RWPE2 (cell line): ENCODE results near the gene KCNJ2.
A peak's percentile ranks its signal among the peaks of the same experiment; 100 is the strongest.

Experiments
- ATAC-seq: fragments of 200-7000 bp; cut with Tn5 transposase; 3 replicates; pipeline ENCODE4 v1.9.1; 2021; ENCODE audit warnings: low read depth
- DNase-seq: peaks from one replicate; pipeline ENCODE4 v3.0.0-alpha.2; 2020; ENCODE audit warnings: low spot score
- H3K27ac ChIP-seq: fragments of 450-650 bp; 2 replicates; pipeline ENCODE4 v1.5.1; 2017; ENCODE audit warnings: mild to moderate bottlenecking; ENCODE audit not compliant: poor library complexity, severe bottlenecking
- H3K27me3 ChIP-seq: fragments of 250-450 bp; sonication (Bioruptor Pico); 2 replicates; pipeline ENCODE4 v1.5.1; 2021; ENCODE audit warnings: mild to moderate bottlenecking, moderate library complexity; ENCODE audit not compliant: insufficient read depth, poor library complexity, severe bottlenecking
- H3K36me3 ChIP-seq: fragments of 250-450 bp; sonication (Bioruptor Pico); 2 replicates; pipeline ENCODE4 v1.5.1; 2020; ENCODE audit warnings: low read depth, mild to moderate bottlenecking, moderate library complexity
- H3K4me1 ChIP-seq: fragments of 250-450 bp; sonication (Bioruptor Pico); 2 replicates; pipeline ENCODE4 v1.5.1; 2021; ENCODE audit warnings: mild to moderate bottlenecking, moderate library complexity; ENCODE audit not compliant: insufficient read depth, poor library complexity, severe bottlenecking
- H3K4me3 ChIP-seq: fragments of 250-450 bp; sonication (Bioruptor Pico); 2 replicates; pipeline ENCODE4 v1.5.1; 2021; ENCODE audit warnings: mild to moderate bottlenecking, moderate library complexity; ENCODE audit not compliant: severe bottlenecking
- H3K9me3 ChIP-seq: fragments of 250-450 bp; sonication (Bioruptor Pico); 2 replicates; pipeline ENCODE4 v1.5.1; 2021; ENCODE audit warnings: mild to moderate bottlenecking, moderate library complexity; ENCODE audit not compliant: severe bottlenecking
- TF ChIP-seq, protein P1 (sequence below): fragments of 450-650 bp; IDR thresholded peaks from one replicate; pipeline ENCODE4 v1.5.1; 2017; ENCODE audit warnings: mild to moderate bottlenecking, moderate library complexity; ENCODE audit not compliant: poor library complexity, severe bottlenecking

Gene KCNJ2

GRCh38 chr17:70132505-70132904 is 36.8 kb upstream of the KCNJ2 start:
- Histone ChIP-seq H3K36me3 (no peaks in the 10 kb centered on the region), H3K4me3 (no peak overlapping the region), H3K27me3 (no peaks in the 10 kb centered on the region), H3K4me1 (peaks cover 14% of the 10 kb centered on the region), H3K27ac (no peak overlapping the region), H3K9me3 (no peaks in the 10 kb centered on the region)
- TF ChIP-seq, protein P1, sequence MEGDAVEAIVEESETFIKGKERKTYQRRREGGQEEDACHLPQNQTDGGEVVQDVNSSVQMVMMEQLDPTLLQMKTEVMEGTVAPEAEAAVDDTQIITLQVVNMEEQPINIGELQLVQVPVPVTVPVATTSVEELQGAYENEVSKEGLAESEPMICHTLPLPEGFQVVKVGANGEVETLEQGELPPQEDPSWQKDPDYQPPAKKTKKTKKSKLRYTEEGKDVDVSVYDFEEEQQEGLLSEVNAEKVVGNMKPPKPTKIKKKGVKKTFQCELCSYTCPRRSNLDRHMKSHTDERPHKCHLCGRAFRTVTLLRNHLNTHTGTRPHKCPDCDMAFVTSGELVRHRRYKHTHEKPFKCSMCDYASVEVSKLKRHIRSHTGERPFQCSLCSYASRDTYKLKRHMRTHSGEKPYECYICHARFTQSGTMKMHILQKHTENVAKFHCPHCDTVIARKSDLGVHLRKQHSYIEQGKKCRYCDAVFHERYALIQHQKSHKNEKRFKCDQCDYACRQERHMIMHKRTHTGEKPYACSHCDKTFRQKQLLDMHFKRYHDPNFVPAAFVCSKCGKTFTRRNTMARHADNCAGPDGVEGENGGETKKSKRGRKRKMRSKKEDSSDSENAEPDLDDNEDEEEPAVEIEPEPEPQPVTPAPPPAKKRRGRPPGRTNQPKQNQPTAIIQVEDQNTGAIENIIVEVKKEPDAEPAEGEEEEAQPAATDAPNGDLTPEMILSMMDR: no peak
- ATAC-seq (no peak), DNase-seq (no peak)

DNA sequence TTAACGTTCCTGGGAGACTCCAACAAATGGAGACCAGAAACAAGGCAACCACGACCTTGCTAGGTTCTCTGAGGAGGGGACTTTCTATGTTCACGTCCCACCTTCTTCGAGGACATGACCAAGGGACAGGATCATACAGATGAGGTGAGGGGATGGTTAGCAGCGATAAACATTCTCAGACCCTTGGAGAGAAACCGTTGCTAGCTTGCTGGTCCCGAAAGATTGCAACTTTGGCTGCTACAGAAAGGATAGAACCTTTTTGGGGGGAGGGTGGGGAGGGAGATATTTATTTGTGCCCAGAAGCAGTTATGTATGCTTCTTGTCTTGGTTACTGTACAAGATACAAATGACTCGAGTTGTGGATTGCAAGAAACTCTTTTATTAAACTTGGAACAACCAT is 35.3 kb upstream of the KCNJ2 start:
- ATAC-seq (no peak), DNase-seq (no peak)
- Histone ChIP-seq H3K9me3 (no peaks in the 10 kb centered on the region), H3K36me3 (no peaks in the 10 kb centered on the region), H3K4me1 (peaks cover 21% of the 10 kb centered on the region), H3K27me3 (no peaks in the 10 kb centered on the region), H3K4me3 (no peak overlapping the region), H3K27ac (no peak overlapping the region)
- TF ChIP-seq, protein P1: no peak

DNA sequence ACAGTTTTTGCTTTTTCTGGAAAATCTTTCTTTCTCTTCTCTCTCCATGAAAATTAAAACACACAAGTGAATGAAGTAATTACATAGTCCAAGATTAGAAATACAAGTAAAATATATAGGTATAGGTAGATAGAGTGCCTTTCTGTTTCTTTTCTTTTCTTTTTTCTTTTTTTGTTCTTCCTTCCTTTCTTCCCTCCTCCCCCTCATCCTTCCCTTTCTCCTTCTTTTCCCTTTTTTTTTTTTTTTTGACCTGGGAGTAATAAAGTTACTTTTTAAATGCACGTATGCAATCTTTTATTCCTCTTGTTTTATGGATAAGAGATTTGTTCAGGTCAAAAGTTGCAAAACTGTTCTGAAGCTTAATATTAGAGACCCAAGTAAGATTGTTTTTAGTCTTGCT is 34.6 kb upstream of the KCNJ2 start:
- TF ChIP-seq, protein P1: no peak
- Histone ChIP-seq H3K9me3 (no peaks in the 10 kb centered on the region), H3K27ac (no peak overlapping the region), H3K4me3 (no peak overlapping the region), H3K27me3 (no peaks in the 10 kb centered on the region), H3K4me1 (peaks cover 21% of the 10 kb centered on the region), H3K36me3 (no peaks in the 10 kb centered on the region)
- DNase-seq (no peak), ATAC-seq (no peak)

GRCh38 chr17:70136131-70136530 is 33.2 kb upstream of the KCNJ2 start:
- ATAC-seq (no peak), DNase-seq (no peak)
- Histone ChIP-seq H3K9me3 (no peaks in the 10 kb centered on the region), H3K4me1 (peaks cover 21% of the 10 kb centered on the region), H3K36me3 (no peaks in the 10 kb centered on the region), H3K27me3 (no peaks in the 10 kb centered on the region), H3K4me3 (no peak overlapping the region), H3K27ac (no peak overlapping the region)
- TF ChIP-seq, protein P1: no peak

- Histone ChIP-seq H3K27ac (peak overlapping the region; percentile 46), H3K4me3 (peak overlapping the region; percentile 23), H3K27me3 (no peaks in the 10 kb centered on the region), H3K36me3 (no peaks in the 10 kb centered on the region), H3K9me3 (no peaks in the 10 kb centered on the region), H3K4me1 (peaks cover 21% of the 10 kb centered on the region)
- ATAC-seq: peak; percentile 92
- TF ChIP-seq, protein P1: no peak
- DNase-seq: no peak
These were observed 31.7 kb upstream of the KCNJ2 start for GRCh38 chr17:70137451-70138230.
